NCI-H82 (cell line): Measurements from ENCODE around the gene DOK5.

Experiments
- DNase-seq: peaks from one replicate; lab custom pipeline; 2025; lab: John Stamatoyannopoulos, UW

The DOK5 gene

GRCh38 chr20:54698373-54698772 is 223.0 kb downstream of the DOK5 start:
- DNase-seq, result no peak
